Activated CD8-positive, alpha-beta memory T cell treated with anti-CD3 and anti-CD28 coated beads for 24 hours (primary cell): ENCODE data around the gene ACHE.
"Not testable (repeated sequence)": the region's sequence is repeated elsewhere in the genome, so short reads cannot be mapped to it uniquely, and the experiment has no call there.

Source experiments
- DNase-seq: peaks from one replicate; pipeline ENCODE4 v3.0.0-alpha.2; 2020

Gene ACHE

DNA sequence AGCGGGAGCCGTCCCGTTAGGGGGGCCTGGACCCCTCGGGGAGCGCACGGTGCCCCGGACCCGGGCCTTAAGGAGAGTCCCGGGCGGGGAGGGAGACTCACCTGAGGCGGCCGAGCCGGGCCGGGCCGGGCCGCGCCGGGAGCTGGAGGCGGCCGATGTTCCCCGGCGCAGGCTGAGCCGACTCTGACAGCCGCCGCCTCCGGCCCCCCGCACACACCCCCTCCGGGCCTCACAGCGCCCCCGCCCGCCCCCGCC lies at the start of gene ACHE:
Gene ACHE, minus strand, starts transcription at position 188 of the 255 bp plus-strand sequence. CDS start 1,656 bp downstream, outside the sequence.
- DNase-seq, result no peak

DNA sequence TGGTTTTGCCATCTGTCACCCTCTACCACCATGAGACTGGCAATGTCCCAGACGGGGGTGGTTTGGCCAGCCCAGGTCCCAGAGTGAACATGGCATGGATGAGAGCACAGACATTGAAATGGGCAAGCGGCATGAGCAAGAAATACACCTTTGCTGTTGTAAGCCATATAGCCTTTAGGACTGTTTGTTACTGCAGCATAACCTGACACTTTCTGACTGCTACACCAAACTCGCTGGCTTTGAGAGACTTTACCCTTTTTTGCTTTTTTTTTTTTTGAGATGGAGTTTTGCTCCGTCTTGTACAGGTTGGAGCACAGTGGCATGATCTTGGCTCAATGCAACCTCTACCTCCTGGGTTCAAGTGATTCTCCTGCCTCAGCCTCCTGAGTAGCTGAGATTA lies 48.5 kb upstream of the ACHE start:
- no peak for DNase-seq

DNA sequence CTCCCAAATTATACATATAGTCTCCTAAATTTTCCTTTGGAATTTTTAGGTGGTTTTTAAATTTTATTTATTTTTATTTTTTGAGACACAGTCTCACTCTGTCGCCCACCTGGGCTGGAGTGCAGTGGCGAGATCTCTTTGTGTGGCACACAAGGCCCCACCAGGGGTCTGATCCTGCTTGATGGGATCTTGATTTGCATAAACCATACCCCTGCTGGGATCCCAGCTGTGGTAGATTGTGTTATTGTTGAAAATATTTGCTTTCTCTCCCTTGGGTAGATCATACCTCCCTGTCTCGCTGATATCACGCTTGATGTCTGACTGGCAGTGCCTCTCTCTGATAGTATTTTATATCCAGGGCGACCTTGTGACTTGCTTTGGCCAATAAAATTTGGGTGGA lies 48.0 kb upstream of the ACHE start:
- no peak for DNase-seq

DNA sequence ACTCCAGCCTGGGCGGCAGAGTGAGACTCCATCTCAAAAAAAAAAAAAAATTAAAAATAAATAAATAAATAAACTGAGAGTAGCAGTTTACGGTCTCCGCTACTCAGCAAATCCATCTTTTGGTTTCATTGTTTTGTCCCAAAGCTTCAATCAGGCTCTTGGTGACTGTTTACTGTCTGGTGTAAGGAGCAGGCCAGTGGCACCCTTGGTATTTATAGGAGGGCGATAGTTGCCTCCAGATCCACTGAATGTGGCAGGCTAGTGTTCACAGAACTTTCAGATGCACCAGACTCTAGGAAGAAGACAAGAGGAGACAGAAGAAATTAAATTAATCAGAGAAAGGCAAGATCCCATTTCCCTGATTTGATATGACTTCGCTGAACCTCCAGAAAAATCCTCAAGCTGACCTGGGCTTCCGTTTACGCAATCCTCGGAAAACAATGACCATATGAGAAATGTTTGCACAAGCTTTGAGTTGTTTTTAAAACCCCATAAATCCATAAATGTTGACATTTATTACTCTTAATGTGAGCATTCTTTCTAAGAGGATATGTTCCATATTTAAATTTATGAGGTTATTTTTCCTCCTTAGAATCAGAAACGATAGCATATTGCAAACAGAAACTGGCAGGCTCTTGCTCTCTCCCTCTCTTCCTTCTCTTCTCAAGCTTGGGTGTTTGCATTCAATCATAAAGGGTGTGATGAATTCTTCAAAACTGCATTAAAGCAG lies 46.5 kb upstream of the ACHE start:
- DNase-seq, result no peak

DNA sequence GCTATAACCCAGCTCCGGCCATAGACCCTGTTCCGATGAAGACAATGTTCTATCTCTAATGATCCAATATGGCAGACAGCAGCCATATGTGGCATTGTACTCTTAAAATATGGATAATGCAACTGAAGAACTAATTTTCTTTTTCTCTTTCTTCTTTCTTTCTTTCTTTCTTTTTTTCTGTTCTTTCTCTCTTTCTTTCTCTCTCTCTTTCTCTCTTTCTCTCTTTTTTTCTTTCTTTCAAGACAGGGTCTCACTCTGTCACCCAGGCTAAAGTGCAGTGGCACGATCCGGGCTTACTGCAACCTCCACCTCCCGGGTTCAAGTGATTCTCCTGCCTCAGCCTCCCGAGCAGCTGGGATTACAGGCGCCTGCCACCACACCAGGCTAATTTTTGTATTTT lies 40.5 kb upstream of the ACHE start:
- not testable (repeated sequence) for DNase-seq

DNA sequence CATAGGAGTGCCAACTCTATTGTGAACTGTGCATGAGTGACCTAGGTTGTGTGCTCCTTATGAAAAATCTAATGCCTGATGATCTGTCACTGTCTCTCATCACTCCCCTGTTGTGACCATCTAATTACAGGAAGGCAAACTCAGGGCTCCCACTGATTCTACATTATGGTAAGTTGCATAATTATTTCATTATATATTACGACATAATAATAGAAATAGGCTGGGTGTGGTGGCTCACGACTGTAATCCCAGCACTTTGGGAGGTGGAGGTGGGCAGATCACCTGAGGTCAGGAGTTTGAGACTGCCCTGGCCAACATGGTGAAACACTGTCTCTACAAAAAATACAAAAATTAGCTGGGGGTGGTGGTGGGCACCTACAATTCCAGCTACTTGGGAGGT lies 39.7 kb upstream of the ACHE start:
- DNase-seq, result not testable (repeated sequence)

DNA sequence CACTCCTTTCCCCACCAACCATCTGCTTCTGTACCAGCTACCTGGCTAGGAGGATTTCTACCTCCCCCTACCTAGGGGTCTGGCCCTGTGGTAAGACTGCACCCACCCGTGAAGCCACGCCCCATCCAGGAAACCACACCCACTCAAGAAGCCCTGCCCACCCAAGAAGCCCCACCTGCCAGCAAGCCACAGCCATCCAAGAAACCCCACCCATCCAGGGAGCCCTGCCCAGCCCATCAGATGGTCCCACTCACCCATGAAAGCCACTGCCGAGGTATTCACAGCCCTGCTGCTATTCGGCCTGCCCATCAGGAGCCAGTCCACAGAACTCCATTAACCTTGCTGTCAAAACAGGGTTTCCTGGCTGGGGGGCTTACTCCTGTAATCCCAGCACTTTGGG lies 38.0 kb upstream of the ACHE start:
- no peak for DNase-seq

DNA sequence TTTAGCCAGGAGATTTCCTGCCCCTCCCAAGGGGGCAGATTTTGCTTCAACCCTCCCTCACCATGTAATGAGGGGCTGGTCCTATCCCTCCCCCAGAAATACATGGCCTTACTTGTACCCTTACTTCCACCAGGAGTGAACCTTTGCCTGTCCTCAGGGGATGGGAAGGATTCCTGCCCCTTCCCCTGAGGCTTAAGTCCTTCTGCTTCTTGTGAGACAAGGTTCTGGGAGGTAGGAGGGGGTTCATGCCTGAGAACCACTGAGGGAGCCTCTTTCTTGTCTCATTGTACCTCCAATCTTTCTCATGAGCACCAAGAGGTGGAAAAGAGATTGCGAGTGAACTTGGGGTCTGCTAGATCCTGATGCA lies 34.1 kb upstream of the ACHE start:
- DNase-seq, result no peak

DNA sequence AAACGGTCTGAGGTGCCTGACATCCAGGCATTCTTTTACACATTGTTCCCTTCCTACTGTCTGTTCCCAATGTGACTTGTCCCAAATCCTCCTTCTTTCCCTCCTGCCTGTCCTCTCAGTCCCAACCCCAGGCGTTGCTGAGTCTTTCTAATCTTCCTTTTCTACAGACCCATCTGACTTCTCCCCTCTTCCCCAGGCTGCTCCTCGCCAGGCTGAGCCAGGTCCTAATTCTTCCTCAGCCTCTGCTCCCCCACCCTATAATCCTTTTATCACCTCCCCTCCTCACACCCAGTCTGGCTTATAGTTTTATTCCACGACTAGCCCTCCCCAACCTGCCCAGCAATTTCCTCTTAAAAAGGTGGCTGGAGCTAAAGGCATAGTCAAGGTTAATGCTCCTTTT lies 27.9 kb upstream of the ACHE start:
- not testable (repeated sequence) for DNase-seq

DNA sequence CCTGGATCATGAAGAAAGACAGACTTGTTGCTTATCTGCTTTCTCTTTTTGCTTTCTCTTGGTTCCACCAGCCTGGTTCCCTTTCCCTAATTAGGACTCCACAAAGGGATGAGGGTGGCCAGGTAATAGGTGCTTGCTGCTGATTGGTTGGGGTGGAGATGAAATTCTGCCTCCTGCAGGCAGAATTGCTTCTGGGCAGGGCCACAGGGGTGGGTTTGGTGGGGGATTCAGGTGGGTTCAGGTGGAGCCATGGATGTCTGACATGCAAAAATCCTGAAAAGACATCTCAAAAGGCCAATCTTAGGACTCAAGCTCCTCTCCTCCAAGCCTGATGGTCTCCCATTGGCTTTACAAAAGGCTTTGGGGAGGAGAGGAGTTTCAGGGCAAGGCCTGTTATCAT lies 25.4 kb upstream of the ACHE start:
- no peak for DNase-seq

DNA sequence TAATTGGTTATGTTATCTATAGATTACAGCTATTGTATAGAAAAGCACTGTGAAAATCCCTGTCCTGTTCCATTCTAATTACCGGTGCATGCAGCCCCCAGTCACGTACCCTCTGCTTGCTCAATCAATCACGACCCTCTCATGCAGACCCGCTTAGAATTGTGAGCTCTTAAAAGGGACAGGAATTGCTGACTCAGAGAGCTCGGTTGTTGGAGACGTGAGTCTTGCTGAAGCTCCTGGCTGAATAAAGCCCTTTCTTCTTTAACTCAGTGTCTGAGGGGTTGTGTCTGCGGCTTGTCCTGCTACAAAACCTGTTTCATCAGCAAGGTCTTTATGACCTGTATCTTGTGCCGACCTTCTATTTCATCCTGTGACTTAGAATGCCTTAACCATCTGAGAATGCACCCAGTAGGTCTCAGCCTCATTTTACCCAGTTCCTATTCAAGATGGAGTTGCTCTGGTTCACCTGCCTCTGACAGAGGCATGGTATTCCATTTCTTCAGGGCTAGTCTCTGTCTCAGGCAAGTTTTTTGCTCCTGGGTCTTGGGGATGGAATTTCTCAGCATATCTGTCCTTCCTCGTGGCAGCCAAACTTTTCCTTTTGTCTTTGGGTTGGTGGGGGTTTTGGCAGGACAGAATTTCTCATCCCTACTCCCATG lies 24.2 kb upstream of the ACHE start:
- not testable (repeated sequence) for DNase-seq

DNA sequence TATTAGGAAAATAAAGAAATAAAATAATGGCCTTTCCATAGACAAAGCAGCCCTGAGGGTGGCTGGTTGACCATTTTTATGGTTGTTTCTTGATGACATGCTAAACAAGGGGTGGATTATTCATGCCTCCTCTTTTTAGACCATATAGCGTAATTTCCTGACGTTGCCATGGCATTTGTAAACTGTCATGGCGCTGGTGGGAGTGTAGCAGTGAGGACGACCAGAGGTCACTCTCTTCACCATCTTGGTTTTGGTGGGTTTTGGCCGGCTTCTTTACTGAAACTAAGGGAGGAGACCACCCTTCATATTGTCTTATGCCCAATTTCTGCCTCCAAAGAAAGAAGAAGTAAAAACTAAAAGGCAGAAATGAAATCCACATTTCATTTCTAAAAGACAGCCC lies 23.6 kb upstream of the ACHE start:
- not testable (repeated sequence) for DNase-seq

DNA sequence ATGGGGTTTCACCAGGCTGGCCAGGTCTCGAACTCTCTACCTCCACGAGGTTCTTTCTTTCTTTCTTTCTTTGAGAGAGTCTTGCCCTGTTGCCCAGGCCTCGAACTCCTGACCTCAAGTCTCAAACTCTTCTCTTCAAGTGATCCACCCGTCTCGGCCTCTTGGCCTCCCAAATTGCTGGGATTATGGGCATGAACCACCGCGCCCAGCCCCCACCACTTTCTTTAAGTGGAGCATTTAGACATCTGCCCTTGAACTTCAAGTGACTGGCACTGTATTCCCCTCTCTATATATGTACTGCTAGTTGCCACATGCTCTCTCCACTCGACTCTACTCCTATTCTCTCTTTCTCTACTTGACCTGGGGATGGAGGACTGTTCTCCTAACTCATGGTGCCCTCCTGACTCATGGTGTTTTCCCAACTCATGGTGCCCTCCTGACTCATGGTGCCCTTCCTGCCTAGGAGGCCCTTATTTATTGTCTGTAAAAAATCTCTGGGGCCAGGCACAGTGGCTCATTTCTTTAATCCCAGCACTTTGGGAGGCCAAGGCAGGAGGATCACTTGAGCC lies 19.3 kb upstream of the ACHE start:
- DNase-seq, result no peak

DNA sequence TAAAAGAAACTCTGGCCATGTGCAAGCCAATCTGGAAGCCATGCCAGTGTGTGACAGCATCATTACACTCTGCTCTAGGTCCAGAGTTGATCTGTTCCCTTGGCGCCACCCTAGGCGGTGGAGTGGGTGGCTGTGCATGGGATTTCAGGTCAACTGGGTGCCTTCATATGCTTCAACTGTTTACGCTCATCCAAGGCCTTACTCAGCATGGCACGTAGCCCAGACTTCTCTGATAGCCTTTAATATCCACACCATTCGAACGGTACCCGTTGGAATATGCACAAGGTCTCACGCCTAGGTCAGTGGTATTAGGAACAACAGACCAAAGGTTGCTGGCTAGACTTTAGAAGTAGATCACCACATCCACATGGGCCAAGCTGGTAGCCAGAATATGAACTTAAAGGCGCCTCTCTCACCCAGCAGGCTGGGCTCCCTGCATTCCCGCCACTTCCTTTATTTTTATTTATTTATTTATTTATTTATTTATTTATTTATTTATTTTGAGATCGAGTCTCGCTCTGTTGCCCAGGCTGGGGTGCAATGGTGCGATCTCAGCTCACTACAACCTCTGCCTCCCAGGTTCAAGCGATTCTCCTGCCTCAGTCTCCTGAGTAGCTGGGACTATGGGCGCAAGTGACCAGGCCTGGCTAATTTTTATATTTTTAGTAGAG lies 18.7 kb upstream of the ACHE start:
- no peak for DNase-seq

DNA sequence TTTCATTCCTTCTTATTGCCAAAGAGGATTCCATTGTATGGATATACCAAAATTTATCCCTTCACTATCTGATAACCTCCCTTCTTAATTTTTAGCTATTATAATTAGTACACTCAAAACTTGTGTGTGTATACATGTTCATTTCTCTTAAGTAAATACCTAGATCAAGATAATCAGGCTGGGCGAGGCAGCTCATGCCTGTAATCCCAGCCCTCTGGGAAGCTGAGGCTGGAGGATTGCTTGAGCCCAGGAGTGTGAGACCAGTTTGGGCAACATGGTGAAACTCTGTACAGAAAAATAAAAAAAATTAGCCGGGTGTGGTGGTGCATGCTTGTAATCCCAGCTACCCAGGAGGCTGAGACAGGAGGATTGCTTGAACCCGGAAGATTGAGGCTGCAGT lies 15.8 kb upstream of the ACHE start:
- DNase-seq, result no peak

DNA sequence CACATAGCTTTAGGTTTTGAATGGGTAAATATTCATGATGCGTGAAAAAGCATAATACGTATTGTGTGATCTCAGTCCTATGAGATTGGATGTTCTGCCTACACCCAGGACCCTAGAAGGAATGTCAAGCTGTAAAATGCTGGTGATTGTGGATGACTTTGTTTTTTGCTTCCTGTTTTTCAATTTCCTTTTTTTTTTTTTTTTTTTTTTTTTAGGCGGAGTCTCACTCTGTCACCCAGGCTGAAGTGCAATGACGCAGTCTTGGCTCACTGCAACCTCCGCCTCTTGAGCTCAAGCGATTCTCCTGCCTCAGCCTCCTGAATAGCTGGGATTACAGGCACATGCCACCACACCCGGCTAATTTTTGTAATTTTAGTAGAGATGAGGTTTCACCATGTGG lies 14.8 kb upstream of the ACHE start:
- not testable (repeated sequence) for DNase-seq

DNA sequence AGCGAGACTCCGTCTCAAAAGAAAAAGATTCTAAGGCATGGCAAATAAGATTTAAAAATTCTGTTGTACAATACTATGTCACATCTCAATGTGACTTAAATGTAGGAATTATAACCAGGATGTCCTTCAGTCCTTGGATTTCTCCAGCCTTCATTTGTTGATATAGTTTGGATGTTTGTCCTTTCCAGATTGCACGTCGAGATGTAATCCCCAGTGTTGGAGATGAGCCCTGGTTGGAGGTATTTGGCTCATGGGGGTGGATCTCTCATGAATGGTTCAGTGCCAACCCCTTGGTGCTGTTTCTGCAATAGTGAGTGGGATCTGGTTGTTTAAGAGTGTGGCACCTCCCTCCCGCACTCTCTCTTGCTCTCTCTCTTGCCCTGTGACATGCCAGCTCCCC lies 12.8 kb upstream of the ACHE start:
- no peak for DNase-seq

DNA sequence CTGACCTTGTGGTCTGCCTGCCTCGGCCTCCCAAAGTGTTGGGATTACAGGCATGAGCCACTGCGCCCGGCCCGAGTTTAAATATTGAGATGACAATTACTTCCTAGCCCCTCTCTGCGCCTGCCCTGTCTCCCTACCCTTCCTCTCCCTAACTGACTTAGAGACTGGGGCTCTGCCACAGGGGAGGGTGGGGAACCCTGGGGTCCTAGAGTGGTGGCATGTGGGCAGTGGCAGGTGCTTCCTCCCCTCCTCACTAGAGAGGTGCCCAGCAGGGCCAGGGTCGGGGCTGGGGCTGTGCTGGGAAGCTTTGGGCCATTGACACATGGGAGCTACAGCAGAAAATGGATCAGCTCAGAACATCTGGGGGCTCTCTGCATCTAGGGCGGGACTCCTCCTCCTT lies 7.0 kb upstream of the ACHE start:
- no peak for DNase-seq

DNA sequence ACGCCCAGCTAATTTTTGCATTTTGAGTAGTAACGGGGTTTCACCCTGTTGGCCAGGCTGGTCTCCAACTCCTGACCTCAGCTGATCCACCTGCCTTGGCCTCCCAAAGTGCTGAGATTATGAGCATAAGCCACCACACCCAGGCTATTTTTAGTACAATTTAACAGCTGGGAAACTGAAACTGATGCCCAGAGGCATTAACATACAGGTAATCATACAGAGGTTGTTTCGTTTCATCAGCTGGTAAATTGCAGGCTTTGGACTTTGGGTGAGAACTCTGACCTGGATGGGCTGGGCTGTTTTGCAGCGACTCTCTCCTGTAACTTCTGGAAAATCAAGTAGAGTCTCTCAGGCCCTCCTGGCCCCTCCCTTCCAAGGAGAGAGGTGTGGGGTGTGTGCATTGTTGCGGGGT lies 6.2 kb upstream of the ACHE start:
- no peak for DNase-seq

DNA sequence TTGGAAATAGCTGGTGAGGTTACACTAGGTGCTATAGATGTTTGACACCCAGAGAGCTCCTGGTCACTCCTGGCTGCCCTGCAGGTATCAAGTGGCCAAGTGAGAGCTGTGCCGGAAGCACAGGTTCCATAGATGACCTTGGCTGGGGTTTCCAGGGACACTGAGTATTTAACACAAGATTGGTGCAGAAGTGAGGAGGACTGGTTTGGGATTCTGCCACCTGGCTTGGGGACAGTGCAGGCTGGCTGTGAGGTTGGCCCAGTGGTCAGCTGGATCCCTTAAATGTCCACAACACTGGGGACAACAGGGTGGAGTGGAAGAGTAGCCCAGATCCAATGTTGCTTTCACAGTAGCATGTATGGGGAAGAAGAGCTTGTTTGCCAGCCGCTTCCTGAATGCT lies 5.3 kb upstream of the ACHE start:
- no peak for DNase-seq

DNA sequence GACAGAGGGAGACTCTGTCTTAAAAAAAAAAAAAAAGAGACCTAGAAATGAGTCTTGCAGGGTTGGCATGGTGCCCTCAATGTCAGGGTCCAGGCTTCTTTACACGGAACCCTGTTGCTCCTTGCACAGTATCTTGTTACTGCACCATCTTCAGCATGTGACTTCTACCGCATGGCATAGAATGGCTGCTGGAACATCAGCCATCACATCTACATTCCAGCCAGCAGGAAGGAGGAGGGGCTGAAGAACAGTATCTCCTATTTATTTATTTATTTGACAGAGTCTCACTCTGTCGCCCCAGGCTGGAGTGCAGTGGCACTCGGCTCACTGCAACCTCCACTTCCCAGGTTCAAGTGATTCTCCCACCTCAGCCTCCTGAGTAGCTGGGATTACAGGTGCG lies 3.7 kb upstream of the ACHE start:
- no peak for DNase-seq

DNA sequence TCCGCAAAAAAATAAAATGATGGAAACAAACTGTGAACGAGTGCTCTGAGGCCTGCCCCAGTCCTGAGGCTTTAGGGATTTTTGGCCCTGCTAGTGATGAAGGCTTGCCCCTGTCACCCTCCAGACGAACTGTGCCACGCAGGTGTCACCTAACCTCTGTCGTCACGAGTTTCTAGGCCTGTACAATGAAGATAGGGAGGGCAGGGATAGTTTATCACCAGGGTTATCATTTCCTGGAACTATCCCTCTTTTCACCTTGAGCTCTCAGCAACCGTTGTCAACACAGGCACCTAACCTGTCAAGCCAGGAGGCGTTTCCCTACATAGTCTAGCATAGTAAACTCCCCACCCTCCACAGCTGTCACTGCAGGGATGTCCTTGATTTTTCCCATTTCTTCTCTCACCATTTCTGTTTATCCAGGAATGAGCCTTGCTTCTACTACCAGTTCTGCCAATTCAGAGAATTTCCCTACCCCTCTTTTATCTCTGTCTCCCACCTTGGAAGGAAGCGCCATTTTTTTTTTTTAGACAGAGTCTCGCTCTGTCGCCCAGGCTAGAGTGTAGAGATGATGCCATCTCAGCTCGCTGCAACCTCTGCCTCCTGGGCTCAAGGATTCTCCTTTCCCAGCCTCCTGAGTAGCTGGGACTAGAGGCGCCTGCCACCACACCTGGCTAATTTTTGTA lies 2.2 kb upstream of the ACHE start:
- DNase-seq, result no peak

DNA sequence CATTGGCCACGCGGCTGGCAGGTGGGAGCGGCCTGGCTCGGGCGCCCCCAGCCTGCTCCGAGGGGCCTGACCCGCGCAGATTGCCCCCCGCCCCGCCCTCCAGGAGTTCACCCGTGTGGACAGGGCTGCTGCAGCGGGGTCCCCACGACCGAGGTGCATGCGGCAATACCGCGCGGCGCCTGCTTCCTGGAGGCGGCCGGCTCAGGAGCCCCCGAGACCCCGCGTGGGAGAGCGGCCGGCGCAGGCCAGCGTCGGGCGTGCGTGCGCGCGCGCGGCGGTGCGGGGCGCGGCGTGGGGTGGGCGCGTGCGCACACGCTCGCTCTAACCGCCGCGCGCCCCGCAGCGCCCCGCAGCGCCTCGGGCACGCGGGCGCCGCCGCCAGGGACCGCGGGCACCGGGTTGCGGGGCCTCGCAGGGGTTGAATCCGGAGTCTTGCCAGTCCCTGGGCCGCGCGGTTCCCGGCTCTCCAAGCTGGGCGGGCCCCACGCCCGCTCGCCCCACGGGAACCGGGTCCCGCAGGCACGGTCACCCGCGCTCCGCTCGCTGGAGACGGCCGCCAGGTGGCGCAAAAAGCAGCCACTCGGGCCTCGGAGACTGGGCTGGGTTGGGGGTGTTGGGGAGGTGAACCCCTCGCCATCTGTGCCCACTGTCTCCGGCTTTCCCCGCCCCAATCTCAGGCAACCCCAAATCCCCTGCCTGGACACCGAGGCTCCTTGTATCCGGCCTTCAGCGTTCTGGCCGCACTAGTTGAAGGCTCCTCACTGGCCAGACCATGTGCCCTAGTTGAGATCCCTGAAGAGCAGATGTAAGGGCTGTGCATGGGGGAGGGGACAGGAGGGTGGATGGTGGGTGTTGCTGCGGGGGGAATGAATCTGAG lies 1.3 kb upstream of the ACHE start:
- DNase-seq, result peak; percentile 71
